HepG2 (cell line): ENCODE measurements around the gene ERF. TPM values are rescaled to one million over a fixed set of nuclear protein-coding genes. Genes with fewer than 3 reads are reported as not detected.
A peak's percentile ranks its signal among the peaks of the same experiment; 100 is the strongest.

Experiments used
- ASH2L ChIP-seq: fragments of 300-600, 200-600 bp; sonication (generic); IDR thresholded peaks from 2 replicates; pipeline ENCODE4 v1.7.0; 2017; ENCODE audit warnings: low read depth, mild to moderate bottlenecking, moderate library complexity, mixed read lengths, low read length; ENCODE audit not compliant: insufficient read length
- ETS1 ChIP-seq: sonication (generic); formaldehyde crosslinking; IDR thresholded peaks from 2 replicates; pipeline ENCODE4 v1.4.0; 2020; ENCODE audit warnings: missing genetic modification reagents
- GABPA ChIP-seq, 2 experiments: IDR thresholded peaks; 2 replicates each; pipeline ENCODE4 v1.6.1; 2011 to 2016; ENCODE audit warnings: low read depth in 2 of 2, low read length in 1 of 2, missing biosample characterization in 1 of 2, missing genetic modification characterization in 1 of 2
- HDAC1 ChIP-seq: sonication (generic); formaldehyde crosslinking; IDR thresholded peaks from 2 replicates; pipeline ENCODE4 v1.5.1; 2020; ENCODE audit warnings: mild to moderate bottlenecking, missing genetic modification reagents
- JARID2 ChIP-seq: sonication (generic); formaldehyde crosslinking; IDR thresholded peaks from 2 replicates; pipeline ENCODE4 v1.8.1; 2023; ENCODE audit warnings: missing genetic modification reagents, inconsistent platforms; ENCODE audit not compliant: insufficient replicate concordance
- KLF13 ChIP-seq: sonication (generic); formaldehyde crosslinking; IDR thresholded peaks from 2 replicates; pipeline ENCODE4 v1.4.0; 2020; ENCODE audit warnings: mild to moderate bottlenecking, missing genetic modification reagents
- NFKB2 ChIP-seq: sonication (generic); formaldehyde crosslinking; IDR thresholded peaks from 2 replicates; pipeline ENCODE4 v1.4.0; 2020; ENCODE audit warnings: missing genetic modification reagents, borderline replicate concordance
- STAT6 ChIP-seq: sonication (generic); formaldehyde crosslinking; IDR thresholded peaks from 2 replicates; pipeline ENCODE4 v1.4.0; 2020; ENCODE audit warnings: missing genetic modification reagents, mild to moderate bottlenecking, borderline replicate concordance
- THAP11 ChIP-seq: IDR thresholded peaks from 2 replicates; pipeline ENCODE4 v1.6.1; 2016; ENCODE audit warnings: missing biosample characterization, missing genetic modification reagents
- ZFX ChIP-seq: sonication (generic); formaldehyde crosslinking; IDR thresholded peaks from 2 replicates; pipeline ENCODE4 v1.4.0; 2020; ENCODE audit warnings: mild to moderate bottlenecking, low read depth, missing genetic modification reagents, moderate library complexity
- ZNF160 ChIP-seq: sonication (generic); formaldehyde crosslinking; IDR thresholded peaks from 2 replicates; pipeline ENCODE4 v1.8.0; 2022; ENCODE audit warnings: mild to moderate bottlenecking, inconsistent platforms, missing genetic modification reagents
- ZNF232 ChIP-seq: sonication (generic); formaldehyde crosslinking; IDR thresholded peaks from 2 replicates; pipeline ENCODE4 v1.4.0; 2020; ENCODE audit warnings: missing genetic modification reagents, borderline replicate concordance
- ZNF275 ChIP-seq: sonication (generic); formaldehyde crosslinking; IDR thresholded peaks from 2 replicates; pipeline ENCODE4 v1.8.0; 2022; ENCODE audit warnings: missing genetic modification reagents, mild to moderate bottlenecking, inconsistent platforms, borderline replicate concordance
- polyA plus RNA-seq, 8 experiments: library from polyadenylated mRNA; depleted of rRNA in 3 of 8; stranded (reverse) in 7 of 8; unstranded in 1 of 8; fragments of >200 nt; fragmentation: Illumina TruSeq in 4 of 8; extraction: Trizol in 4 of 8; gene quantifications; 2 replicates each; pipeline versions ENCODE4 v1.2.1 to v1.2.3, GENCODE V29; 2011 to 2016; ENCODE audit warnings: low read depth in 4 of 8, missing spikeins in 1 of 8, mixed read lengths in 1 of 8; ENCODE audit not compliant: insufficient read depth in 1 of 8
- total RNA-seq, 5 experiments: library from RNA; depleted of rRNA; stranded (reverse); fragments of >200 nt; fragmentation: Illumina TruSeq; extraction: Trizol; gene quantifications; 2 replicates each; pipeline ENCODE4 v1.2.3, GENCODE V29; 2016; ENCODE audit warnings: low read depth in 1 of 5
- TF ChIP-seq, protein P1 (sequence below): sonication (generic); formaldehyde crosslinking; IDR thresholded peaks from 2 replicates; pipeline ENCODE4 v1.9.0; 2021; ENCODE audit warnings: missing genetic modification reagents, borderline replicate concordance

The ERF gene
- total and polyA plus RNA-seq, 2 of the 13 experiments (the other 11 are each of a cell fraction or from before 2014, with no cell fraction given): 67.1 to 69.9 TPM

DNA sequence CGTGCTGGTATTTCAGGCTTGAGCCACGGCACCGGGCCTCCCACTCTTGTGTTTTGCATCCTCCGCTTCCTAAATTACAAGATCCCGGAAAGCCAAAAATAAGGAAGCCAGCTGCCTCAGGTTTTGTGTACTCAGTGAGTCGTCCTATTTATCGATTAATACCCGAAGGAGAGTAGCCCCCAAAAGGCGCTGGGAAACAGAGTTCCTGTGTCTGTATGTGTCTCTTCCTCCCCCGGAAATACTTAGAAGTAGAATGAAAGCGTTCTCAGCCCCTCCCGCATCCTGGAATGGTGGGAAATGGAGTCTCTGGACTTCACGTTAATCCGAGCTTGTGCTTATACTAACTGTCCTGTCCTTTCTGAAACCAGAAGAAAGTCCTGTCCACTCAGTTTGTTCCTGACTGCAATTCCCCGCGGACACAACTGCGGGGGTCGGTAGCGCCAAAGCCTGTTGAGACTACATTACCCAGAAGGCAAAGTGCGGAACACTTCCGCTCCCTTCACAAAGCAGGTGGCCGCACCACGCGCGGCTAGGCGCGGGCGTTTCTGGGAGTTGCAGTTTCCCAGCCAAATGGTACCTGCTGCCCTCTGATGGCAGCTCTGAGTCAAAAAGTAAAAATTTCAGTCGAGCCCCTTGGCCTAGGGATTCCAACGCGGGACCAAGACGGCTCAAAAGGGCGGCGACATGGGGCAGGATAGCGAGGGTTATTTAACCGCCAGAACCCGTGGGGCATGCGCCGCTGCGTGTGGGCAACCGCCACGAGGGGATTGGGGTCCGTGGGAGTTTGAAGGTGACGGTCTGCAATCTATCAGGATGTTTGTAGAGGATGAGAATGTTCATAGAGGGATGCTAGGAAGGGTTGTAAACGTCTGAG lies 10.3 kb downstream of the ERF start (continued):
- TF ChIP-seq HDAC1 (CRISPR knock-in tag) (peak; percentile 51; the same call in 1 of the 2 replicates), ZNF275 (CRISPR knock-in tag) (0 out of 2 replicates have a peak, but pooled peaks have one; percentile 62), ZFX (CRISPR knock-in tag) (peak; percentile 56; the same call in 1 of the 2 replicates), STAT6 (CRISPR knock-in tag) (0 out of 2 replicates have a peak, but pooled peaks have one; percentile 81), KLF13 (CRISPR knock-in tag) (no peak), NFKB2 (CRISPR knock-in tag) (peak; percentile 63; the same call in 1 of the 2 replicates), JARID2 (no peak), GABPA (IDR thresholded peaks at IDR 0.05; ENCODE audit: low read depth, low read length) (peak; percentile 76), GABPA (CRISPR knock-in tag; IDR thresholded peaks at IDR 0.05; ENCODE audit: low read depth) (peak; percentile 95), ETS1 (CRISPR knock-in tag) (no peak), ZNF232 (CRISPR knock-in tag) (no peak), THAP11 (peak; percentile 99), ASH2L (peak; percentile 28), ZNF160 (no peak)
- TF ChIP-seq, protein P1, sequence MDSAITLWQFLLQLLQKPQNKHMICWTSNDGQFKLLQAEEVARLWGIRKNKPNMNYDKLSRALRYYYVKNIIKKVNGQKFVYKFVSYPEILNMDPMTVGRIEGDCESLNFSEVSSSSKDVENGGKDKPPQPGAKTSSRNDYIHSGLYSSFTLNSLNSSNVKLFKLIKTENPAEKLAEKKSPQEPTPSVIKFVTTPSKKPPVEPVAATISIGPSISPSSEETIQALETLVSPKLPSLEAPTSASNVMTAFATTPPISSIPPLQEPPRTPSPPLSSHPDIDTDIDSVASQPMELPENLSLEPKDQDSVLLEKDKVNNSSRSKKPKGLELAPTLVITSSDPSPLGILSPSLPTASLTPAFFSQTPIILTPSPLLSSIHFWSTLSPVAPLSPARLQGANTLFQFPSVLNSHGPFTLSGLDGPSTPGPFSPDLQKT (CRISPR knock-in tag): 0 out of 2 replicates have a peak, but pooled peaks have one; percentile 87
- TF ChIP-seq, all 625 proteins: peak for 165
